Measurements from ENCODE around the gene TMEM18.
"Not testable (repeated sequence)": the region's sequence is repeated elsewhere in the genome, so short reads cannot be mapped to it uniquely, and the experiment has no call there.

The TMEM18 gene

DNA sequence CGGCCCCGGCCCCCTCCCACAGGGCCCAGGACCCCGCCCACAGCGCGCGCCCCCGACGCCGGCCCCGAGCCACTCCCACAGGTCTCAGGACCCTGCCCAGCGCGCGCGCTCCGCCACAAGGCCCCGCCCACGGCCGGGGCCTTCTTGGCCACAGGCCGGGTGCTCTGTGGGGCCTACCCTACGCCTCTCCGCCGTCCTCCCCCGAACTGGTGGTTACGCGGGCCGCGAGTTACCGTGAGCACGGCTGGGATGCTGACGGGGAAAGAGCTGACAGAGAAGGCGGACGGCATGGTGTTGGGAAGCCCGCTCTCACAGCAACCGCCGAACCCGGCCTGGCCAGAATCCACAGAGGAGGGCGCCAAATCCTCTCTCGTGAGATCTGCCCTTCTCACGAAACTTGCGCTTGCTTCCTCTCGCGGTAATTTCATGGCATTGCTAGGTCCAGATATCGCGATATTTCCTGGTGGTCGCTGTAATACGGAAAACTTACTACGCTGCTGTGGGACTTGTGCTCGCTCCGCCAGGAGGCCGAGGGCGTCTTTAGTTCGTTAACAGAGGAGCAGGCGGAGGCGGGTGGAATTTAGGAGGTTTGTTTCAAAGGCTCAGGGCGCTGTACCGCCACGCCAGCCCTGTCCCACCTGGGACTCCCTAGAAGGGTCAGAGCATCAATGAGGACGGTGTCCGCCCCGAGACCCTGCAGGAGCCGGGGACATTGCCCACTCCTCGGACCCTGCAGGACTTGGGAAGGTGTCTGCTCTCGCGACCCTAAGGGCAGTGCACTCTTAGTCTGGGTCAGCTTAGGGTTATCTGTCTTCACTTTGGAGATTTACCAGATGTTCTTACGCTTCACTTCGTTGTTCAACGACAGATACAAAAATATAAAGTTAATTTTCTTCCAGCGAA is at the start of gene TMEM18:
TSS of gene TMEM18 (minus strand) at position 351 of the 903 bp plus-strand sequence. CDS start at position 290, 61 bp downstream.
- peak; percentile 98 for DNase-seq (ENCODE audit: low read depth)

DNA sequence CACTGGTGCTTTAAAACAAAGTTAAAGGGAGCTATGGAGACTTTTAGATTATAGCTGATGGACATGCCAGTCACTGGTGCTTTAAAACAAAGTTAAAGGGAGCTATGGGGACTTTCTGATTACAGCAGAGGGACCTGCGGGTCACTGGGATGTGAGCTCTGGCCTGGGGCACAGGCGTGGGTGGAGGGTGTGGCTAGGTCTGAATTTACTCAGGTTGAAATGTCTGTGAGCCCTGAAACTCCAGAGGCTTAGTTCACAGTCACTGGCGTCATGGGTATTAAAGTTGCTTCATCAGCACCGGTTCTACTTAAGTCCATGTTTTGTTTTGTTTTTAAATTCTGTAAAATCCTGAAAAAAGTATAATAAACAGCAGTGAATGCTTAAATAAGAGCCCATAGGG is 49.0 kb upstream of the TMEM18 start:
- DNase-seq (ENCODE audit: low read depth) = no peak

DNA sequence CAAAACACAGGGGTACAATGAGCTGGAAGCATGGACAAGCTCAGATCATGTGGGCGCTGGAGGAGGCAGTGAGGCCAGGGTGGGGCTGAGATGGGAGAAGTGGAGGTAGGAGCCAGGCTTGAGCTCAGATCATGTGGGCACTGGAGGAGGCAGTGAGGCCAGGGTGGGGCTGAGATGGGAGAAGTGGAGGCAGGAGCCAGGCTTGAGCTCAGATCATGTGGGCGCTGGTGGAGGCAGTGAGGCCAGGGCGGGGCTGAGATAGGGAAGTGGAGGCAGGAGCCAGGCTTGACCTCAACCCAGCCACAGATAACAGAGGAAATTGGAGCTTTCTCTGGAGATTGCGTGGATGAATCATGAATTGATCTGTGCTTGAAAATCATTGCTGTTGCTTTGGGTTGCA is 48.3 kb upstream of the TMEM18 start:
- no peak for DNase-seq (ENCODE audit: low read depth)

DNA sequence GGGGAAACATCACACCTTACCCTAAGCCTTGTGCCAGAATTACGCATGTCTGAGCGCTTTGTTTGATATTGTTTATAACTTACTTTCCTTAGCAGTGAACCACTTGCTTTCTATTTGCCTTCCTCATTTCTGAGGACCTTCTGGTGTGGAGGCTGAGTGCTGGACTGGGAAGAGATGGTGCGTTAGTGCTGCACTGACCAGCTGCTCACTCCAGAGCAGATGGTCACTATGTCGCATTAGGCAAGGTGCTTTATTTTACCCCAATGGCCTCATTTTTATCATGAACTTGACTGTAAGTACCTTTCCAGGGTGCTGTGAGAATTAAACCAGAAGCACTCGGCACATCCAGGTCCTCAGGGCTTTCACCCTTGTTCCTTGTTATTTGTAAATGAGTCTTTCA is 46.6 kb upstream of the TMEM18 start:
- no peak for DNase-seq (ENCODE audit: low read depth)

DNA sequence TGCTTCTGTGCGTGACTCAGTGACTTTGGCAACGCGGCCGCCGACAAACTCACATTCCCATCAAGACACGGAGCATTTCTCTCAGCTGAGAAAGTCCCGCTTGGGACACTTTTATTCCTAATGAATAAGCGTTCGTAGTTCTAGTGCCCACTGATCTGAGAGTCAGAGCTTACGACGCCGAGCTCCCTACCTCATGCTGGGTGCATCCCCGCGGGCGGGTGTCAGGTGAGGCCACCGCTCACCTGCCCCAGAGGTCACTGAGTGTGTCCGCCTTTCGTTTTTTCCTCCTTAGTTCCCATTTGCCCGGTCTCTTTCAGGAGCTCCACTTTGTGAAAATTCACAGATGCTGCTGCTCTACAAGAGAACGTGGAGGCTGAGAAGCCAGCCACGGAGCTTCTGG is 43.6 kb upstream of the TMEM18 start:
- DNase-seq (ENCODE audit: low read depth) = no peak

DNA sequence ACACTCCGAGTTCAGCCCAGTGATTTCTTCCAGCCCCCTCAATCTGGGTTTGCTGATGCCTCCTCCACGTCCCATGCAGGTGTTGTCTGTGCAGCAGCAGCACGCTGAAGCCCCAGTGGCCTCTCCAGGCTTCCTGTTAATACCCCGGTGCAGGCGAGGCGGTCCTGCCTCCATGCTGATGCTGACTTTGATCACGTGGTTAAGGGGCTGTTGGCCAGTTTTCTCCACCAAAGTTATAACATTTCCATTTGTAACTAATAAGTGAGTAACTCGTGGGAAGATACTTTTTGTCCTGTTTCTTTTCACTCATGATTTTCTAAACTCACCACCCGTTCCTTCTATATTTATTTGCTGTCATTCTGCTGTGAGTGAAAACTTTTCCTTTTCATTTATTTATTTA is 42.5 kb upstream of the TMEM18 start:
- DNase-seq (ENCODE audit: low read depth) = no peak

DNA sequence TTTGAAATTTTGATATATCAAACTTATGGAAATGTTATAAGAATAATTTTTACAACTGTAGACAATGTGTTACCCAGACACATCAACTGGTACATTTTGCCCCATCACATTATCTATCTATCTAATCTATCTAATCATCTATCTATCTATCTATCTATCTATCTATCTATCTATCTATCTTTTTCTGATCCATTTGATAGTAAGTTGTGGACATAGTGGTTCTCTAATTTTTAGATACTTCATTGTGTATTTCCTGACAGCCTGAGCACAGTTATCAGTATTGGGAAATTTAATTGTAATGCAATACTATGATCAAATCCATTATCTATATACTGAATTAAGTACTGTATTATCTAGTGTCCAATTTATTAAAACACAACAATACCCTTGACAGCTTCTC is 42.0 kb upstream of the TMEM18 start:
- DNase-seq (ENCODE audit: low read depth) = no peak

DNA sequence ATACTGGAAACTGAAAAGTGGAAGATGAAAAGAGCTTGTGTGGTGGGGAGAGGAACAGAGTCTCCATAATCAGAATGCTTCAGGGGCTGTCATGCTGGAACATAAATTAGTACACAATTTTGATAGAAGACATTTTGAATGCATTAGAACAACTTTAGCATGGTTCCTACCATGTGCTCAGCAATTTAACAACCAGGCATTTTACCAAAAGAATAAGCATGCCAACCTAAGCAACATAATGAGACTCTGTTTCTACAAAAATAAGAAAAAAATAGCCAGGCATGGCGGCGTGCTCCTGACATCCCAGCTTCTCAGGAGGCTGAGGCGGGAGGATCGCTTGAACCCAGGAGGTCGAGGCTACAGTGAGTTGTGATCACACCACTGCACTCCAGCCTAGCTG is 40.5 kb upstream of the TMEM18 start:
- no peak for DNase-seq (ENCODE audit: low read depth)

DNA sequence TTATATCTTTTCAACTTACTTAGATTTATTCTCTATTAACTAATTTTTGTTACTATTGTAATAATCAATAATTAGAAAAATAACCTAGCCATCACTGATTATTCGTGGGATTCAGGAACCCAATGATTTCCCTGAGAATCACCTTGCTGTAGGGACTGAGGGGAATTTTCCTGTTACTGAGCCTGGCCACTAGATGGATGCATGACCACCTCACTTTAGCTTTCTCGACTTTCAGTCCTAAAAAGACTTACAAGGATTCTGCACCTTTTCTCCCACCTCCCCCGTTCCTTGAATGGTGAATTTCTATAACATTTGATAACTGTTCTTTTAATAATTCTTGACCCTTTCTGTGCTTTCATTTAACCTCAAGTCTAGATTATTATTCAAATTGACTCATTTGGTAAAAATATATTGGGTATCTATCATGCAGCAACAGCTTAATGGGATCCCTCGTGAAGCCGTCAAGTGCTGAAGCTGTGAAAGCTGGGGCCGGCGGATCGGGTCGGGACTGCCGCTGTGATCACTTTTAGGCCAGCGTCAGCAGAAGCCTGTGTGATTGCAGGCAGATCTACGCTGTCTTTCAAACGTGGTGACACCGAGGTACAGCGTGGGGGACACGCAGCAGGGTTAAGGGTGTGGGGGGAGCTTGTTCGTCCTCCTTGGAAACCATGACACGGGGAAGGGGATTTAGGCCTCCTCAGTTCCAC is 38.8 kb upstream of the TMEM18 start:
- DNase-seq (ENCODE audit: low read depth) = no peak

DNA sequence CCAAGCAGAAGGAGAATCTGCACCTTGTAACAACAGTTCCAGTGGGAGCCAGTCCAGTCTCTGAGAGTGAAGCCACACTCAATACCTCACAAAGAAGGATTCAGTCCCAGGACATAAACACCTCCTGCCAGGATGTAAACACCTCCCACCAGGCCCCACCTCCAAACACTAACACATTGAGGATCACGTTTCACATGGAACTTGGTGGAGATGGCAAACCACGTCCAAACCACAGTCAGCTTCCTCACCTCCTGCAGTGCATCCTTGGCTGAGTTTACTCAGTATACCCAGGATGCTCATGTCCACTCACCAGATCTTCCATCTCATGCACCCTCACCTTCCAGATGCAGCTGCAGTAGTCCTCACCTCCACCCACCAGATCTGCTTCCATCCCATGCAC is 37.8 kb upstream of the TMEM18 start:
- no peak for DNase-seq (ENCODE audit: low read depth)

DNA sequence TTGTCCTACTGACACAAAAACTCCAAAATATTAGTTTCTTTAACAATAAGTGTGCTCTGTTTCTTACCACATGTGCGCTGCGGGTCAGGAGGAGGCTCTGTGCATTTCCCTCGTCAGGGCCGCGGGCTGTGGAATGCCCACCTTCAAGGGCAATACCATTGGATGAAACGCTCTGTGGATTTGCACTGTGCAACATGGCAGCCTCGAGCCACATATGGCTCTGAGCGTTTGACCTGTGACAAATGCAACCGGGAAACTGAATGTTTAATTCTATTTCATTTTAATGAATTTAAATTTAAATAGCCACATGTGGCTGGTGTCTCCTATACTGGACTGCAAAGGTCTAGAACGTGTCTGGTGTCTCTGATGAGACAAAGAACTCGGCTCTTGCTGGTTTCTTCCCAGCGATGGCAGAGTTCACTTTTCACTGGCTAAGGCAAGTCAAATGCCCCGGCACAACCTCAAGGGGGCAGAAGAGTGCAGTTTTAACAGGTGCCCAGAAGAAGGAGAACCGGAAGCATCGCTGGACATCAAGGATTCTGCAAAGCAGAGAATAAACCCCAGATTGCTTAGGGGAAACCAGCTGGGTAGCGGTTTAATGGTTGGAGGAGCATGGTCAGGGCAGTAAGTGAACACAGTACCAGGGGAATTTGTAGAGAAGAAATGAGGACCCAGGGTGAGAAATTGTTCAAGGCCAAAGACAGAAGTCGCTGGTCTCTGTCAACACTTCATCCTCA is 37.0 kb upstream of the TMEM18 start:
- peak; percentile 17 for DNase-seq (ENCODE audit: low read depth)

DNA sequence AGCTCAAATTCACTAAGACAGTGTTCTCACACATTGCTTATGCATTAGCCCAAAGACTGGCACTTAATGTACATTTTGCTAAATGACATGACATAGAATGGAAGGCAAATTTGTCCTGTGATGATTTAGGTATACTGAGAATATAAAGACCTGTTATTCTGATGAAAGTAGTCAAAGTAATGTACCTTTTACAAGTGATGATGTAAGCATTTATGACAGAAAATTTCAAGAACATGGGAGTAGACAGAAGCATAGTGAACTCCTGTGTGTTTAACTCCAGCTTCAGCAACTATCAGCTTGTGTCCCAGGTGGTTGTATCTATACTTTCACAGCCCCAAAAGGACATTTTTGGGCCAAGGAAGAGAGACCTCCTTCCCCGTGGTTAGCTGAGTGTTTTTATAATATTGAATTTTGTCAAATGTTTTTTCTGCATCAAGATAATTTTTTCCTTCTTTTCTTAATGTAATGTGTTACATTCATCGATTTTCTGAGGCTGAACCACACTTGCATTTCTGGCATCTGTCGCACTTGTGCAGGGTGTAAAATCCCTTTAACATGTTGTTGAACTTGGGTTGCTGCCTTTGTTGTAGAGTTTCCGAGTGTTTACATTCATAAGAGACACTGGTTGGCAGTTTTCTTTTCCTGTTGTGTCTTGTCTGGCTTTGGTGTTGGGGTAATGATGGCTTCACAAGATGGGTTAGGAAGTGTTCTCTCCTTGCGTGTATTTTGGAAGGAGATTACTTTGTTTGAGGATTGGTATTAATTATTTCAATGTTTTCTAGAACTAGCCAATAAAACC is 33.9 kb upstream of the TMEM18 start:
- no peak for DNase-seq (ENCODE audit: low read depth)

DNA sequence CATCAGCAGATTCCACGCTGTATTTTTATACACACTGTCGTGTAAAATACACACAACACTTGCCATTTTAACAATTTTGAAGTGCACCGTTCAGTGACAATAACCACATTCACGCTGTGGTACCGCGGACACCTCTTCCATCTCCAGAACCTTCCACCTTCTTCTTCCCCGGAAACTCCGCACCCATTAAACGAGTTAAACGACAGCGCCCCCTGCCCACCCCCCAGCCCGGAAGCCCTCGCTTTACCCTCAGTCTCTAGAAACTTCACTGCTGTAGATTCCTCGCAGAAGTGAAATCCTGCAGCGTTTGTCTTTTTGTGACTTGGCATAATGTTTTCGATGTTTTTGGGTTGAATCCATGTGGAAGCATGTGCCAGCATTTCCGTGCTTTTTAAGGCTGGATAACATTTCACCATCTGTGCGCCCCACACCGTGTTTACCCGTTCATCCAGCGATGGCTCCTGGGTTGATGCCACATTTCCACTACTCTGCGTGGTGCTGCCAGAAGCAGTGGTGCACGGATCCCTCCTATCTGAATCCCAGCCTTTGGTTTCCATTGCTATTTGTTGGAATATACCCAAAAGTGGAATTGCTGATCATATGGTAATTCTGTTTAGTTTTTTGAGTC is 32.0 kb upstream of the TMEM18 start:
- no peak for DNase-seq (ENCODE audit: low read depth)

DNA sequence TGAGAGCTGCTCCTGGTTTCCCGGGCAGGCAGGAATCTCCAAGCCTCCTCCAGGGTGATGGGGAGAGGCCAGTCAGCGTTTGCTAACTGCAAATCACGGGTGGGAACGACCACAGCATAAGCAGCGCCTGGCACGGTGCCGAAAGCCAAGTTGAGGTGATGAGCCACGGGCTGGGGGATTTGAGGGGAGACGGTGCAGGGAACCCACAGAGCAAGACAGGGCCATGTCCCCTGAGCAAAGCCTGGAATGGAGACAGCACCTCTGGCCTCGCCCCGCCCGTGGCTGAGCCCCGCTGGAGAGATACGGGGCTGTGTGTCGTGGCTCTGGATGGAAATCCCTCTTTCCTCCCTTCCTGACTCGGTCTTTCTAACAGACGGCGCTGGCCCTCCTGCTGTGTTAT is 31.5 kb upstream of the TMEM18 start:
- no peak for DNase-seq (ENCODE audit: low read depth)

DNA sequence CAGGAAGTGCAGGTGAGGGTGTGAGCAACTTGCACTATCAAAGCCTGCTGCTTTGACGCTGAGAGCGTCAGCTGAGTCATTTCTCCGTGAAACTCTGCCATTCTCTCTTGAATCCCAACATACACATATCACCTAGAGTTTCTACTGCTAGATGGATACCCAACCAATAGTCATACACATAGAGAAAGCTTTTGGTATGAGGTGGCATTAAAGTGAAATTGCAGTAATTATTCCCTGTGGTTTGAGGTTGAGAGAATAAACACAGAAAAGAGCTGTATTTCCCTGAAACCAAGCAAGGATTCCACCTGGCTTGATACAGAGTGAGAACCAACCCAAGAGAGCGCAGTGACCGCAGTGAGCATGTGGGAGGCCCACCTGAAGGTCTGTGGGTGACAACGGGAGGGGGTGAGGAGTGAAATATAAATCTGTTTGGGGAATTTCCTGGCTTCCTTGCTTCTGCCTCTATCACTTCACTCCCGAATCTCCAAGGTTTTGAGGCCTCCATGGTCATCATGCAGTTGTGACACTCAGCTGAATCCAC is 28.8 kb upstream of the TMEM18 start:
- DNase-seq (ENCODE audit: low read depth) = no peak

DNA sequence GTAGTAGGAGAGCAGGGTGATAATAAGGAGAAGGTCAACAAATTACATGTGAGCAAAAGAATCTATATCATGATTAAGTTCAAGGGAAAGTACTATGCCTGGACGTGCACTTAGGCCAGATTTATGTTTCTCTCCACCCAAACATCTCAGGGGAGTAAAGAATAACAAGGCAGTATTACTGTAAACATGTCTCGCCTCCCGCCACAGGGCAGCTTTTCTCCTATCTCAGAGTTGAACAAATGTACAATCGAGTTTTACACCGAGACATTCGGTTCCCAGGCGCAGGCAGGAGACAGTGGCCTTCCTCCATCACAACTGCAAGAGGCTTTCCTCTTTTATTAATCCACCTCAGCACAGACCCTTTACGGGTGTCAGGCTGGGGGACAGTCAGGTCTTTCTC is 25.6 kb upstream of the TMEM18 start:
- not testable (repeated sequence) for DNase-seq (ENCODE audit: low read depth)

DNA sequence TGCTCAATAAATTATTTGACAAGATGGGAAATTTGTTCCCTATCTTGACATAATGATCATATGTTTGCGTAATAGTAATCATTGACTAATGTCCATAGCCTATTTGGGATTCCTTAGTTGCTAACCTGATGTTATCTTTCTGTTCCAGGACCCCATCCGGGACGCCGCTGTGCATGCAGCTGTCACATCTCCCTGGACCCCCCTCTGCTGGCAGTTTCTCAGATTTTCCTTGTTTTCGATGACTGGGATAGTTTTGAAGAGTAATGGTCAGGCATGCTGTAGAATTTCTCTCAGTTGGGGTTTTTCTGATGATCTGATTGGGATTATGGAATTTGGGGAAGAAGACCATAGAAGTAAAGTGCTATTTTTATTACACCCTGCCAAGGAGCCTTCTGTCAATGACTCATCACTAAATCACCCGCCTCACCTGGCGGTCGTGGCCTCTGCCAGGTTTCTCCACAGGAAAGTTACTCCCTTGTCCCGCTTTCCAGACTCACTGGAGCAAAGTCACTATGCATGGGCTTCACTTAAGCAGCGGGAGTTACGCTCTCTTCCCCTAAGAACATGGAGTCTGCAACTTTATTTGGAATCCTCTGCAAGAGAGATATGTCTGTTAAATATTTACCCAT is 19.9 kb upstream of the TMEM18 start:
- no peak for DNase-seq (ENCODE audit: low read depth)

DNA sequence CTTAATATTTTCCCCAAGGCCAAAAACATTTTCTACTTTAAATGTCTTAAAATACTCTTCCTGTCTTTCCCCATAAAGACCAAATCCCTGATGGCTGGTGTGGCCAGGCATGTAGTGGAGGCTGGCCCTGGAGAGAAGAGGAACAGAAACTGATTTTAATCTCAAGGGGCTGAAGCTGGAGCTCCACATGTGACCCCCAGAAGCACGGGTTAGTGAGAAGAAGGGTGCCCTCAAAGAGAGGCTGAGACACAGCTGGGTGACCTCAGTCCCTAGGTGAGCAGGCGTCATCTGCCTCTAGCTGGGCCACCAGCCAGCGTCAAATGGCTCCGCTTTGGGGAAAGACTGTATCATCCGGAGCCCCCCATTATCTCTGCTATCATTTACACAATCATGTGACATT is 19.3 kb upstream of the TMEM18 start:
- DNase-seq (ENCODE audit: low read depth) = no peak

DNA sequence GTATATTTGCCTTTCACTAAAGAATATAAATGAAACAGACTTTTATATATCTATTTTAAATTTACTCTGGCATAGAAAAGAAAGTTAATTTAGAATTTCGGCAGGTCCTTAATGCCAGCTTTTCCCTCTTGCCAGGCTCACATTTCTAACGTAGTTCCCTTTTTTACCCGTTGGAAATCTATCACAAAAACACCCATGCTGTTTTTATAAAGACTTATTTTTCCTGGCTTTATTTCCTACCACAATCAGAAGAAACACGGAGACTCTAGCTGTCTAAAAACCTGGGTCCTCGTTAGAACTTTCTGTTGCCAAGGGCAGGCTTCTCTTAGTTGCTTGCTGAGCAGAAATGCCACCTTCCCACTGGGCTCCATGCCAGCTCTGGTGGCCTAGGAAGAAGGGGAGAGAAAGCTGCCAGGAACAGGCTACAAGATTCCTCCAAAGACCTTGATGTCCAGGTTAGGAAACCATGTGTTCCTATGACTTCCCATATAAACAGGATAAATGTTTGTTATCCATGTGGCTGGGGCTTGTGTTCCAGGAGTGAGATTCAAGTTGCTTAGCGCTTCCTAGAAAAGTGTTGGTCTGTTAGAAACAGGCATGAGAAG is 17.8 kb upstream of the TMEM18 start:
- DNase-seq (ENCODE audit: low read depth) = no peak

DNA sequence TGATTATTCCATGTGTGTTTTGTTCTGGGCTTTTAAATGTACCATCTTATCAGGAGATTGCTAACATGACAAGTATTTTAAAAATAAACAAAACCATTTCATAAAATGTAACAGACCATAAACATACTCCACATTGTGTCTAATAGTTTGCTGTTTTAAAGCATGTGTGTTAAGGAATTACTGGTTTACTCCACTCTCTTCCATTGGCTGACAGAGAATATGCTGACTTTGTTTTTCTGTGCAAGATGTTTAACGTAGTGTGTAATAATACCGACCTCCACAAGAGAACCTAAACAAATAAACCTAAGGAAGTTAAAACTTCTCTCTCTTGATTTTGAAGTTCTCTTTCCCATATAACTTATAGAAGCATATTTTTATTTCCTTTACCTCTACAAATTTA is 17.0 kb upstream of the TMEM18 start:
- no peak for DNase-seq (ENCODE audit: low read depth)
